GM12892 (cell line): ENCODE measurements around the gene ZNF414.

Experiments used
- POLR2A ChIP-seq: IDR thresholded peaks from 2 replicates; pipeline ENCODE4 v1.6.1; 2011; ENCODE audit warnings: low read depth, low read length, control low read depth
- POLR2AphosphoS5 ChIP-seq: IDR thresholded peaks from 2 replicates; pipeline ENCODE4 v1.6.1; 2011; ENCODE audit warnings: low read depth, low read length, control low read depth
- TAF1 ChIP-seq: IDR thresholded peaks from 2 replicates; pipeline ENCODE4 v1.6.1; 2011; ENCODE audit warnings: low read depth, mild to moderate bottlenecking, control low read depth, low read length, borderline replicate concordance

- TF ChIP-seq POLR2A (no peak), POLR2AphosphoS5 (no peak), TAF1 (no peak)
Observed at GRCh38 chr19:8468124-8468523, 45.8 kb downstream of the ZNF414 start.
